HepG2 (cell line): ENCODE measurements around the gene PKIG. TPM values are rescaled to one million over a fixed set of nuclear protein-coding genes. Genes with fewer than 3 reads are reported as not detected.

Experiments
- ARNT2 ChIP-seq: sonication (generic); formaldehyde crosslinking; IDR thresholded peaks from 2 replicates; pipeline ENCODE4 v1.8.0; 2022; ENCODE audit warnings: mild to moderate bottlenecking, low read depth, missing genetic modification reagents, moderate library complexity
- BRCA1 ChIP-seq: sonication (generic); formaldehyde crosslinking; IDR thresholded peaks from 2 replicates; pipeline ENCODE4 v1.4.0; 2020; ENCODE audit warnings: missing genetic modification reagents
- DMAP1 ChIP-seq: IDR thresholded peaks from 2 replicates; pipeline ENCODE4 v1.6.1; 2016
- KAT2B ChIP-seq: fragments of 150-350 bp; IDR thresholded peaks from 2 replicates; pipeline ENCODE4 v1.6.1; 2014; ENCODE audit warnings: low read depth, low read length, borderline replicate concordance
- MED13 ChIP-seq: sonication (generic); formaldehyde crosslinking; IDR thresholded peaks from 2 replicates; pipeline ENCODE4 v1.5.0; 2020; ENCODE audit warnings: missing genetic modification reagents
- NFATC3 ChIP-seq: sonication (generic); formaldehyde crosslinking; IDR thresholded peaks from 2 replicates; pipeline ENCODE4 v1.5.1; 2020; ENCODE audit warnings: mild to moderate bottlenecking, missing genetic modification reagents
- NONO ChIP-seq, 2 experiments: fragments of 450-650 bp in 1 of 2; sonication (generic) in 1 of 2; formaldehyde crosslinking in 1 of 2; IDR thresholded peaks in 1 of 2; conservative IDR thresholded peaks in 1 of 2; 2 replicates each; pipeline versions ENCODE4 v1.6.1 to v1.8.0; 2017 to 2022; ENCODE audit warnings: mild to moderate bottlenecking in 1 of 2, missing genetic modification reagents in 1 of 2, moderate library complexity in 1 of 2
- PAWR ChIP-seq: sonication (generic); formaldehyde crosslinking; IDR thresholded peaks from 2 replicates; pipeline ENCODE4 v1.4.0; 2020; ENCODE audit warnings: missing genetic modification reagents, mild to moderate bottlenecking, borderline replicate concordance
- PHF21A ChIP-seq: sonication (generic); formaldehyde crosslinking; IDR thresholded peaks from 2 replicates; pipeline ENCODE4 v1.5.0; 2020; ENCODE audit warnings: mild to moderate bottlenecking, missing genetic modification reagents
- SOX6 ChIP-seq, 2 experiments: fragments of 450-650 bp in 1 of 2; sonication (generic) in 1 of 2; formaldehyde crosslinking in 1 of 2; IDR thresholded peaks; 2 replicates each; pipeline versions ENCODE4 v1.4.0 to v1.6.1; 2017 to 2020; ENCODE audit warnings: antibody characterized with exemption in 1 of 2, mild to moderate bottlenecking in 1 of 2, missing genetic modification reagents in 1 of 2
- ZC3H4 ChIP-seq: sonication (generic); formaldehyde crosslinking; IDR thresholded peaks from 2 replicates; pipeline ENCODE4 v1.4.0; 2020; ENCODE audit warnings: missing genetic modification reagents, borderline replicate concordance
- ZFP36L2 ChIP-seq: sonication (generic); formaldehyde crosslinking; IDR thresholded peaks from 2 replicates; pipeline ENCODE4 v1.4.0; 2020; ENCODE audit warnings: missing genetic modification reagents
- ZNF225 ChIP-seq: sonication (generic); formaldehyde crosslinking; IDR thresholded peaks from 2 replicates; pipeline ENCODE4 v1.4.0; 2020; ENCODE audit warnings: mild to moderate bottlenecking, missing genetic modification reagents
- ZNF33B ChIP-seq: sonication (generic); formaldehyde crosslinking; IDR thresholded peaks from 2 replicates; pipeline ENCODE4 v1.5.1; 2020; ENCODE audit warnings: mild to moderate bottlenecking, missing genetic modification reagents
- ZNF431 ChIP-seq: sonication (generic); formaldehyde crosslinking; IDR thresholded peaks from 2 replicates; pipeline ENCODE4 v1.9.0; 2022; ENCODE audit warnings: missing genetic modification reagents, low read depth, mild to moderate bottlenecking, borderline replicate concordance
- ZNF598 ChIP-seq: sonication (generic); formaldehyde crosslinking; IDR thresholded peaks from 2 replicates; pipeline ENCODE4 v1.5.1; 2020; ENCODE audit warnings: mild to moderate bottlenecking, missing genetic modification reagents, borderline replicate concordance
- ZSCAN31 ChIP-seq: sonication (generic); formaldehyde crosslinking; IDR thresholded peaks from 2 replicates; pipeline ENCODE4 v1.5.0; 2020; ENCODE audit warnings: low read depth, mild to moderate bottlenecking, missing genetic modification reagents
- polyA plus RNA-seq, 8 experiments: library from polyadenylated mRNA; depleted of rRNA in 3 of 8; stranded (reverse) in 7 of 8; unstranded in 1 of 8; fragments of >200 nt; fragmentation: Illumina TruSeq in 4 of 8; extraction: Trizol in 4 of 8; gene quantifications; 2 replicates each; pipeline versions ENCODE4 v1.2.1 to v1.2.3, GENCODE V29; 2011 to 2016; ENCODE audit warnings: low read depth in 4 of 8, missing spikeins in 1 of 8, mixed read lengths in 1 of 8; ENCODE audit not compliant: insufficient read depth in 1 of 8
- total RNA-seq, 5 experiments: library from RNA; depleted of rRNA; stranded (reverse); fragments of >200 nt; fragmentation: Illumina TruSeq; extraction: Trizol; gene quantifications; 2 replicates each; pipeline ENCODE4 v1.2.3, GENCODE V29; 2016; ENCODE audit warnings: low read depth in 1 of 5
- TF ChIP-seq, protein P1 (sequence below): conservative IDR thresholded peaks from 2 replicates; pipeline ENCODE4 v1.6.1; 2018; ENCODE audit warnings: missing genetic modification reagents
- TF ChIP-seq, protein P2 (sequence below): sonication (generic); formaldehyde crosslinking; IDR thresholded peaks from 2 replicates; pipeline ENCODE4 v1.5.0; 2020; ENCODE audit warnings: missing genetic modification reagents
- TF ChIP-seq, protein P3 (sequence below): sonication (generic); formaldehyde crosslinking; IDR thresholded peaks from 2 replicates; pipeline ENCODE4 v1.4.0; 2020; ENCODE audit warnings: mild to moderate bottlenecking, low read depth, missing genetic modification reagents
- TF ChIP-seq, protein P4 (sequence below): sonication (generic); formaldehyde crosslinking; IDR thresholded peaks from 2 replicates; pipeline ENCODE4 v1.4.0; 2020; ENCODE audit warnings: low read depth, mild to moderate bottlenecking, missing genetic modification reagents
- TF ChIP-seq, protein P5 (sequence below): sonication (generic); formaldehyde crosslinking; IDR thresholded peaks from 2 replicates; pipeline ENCODE4 v1.4.0; 2020; ENCODE audit warnings: mild to moderate bottlenecking, missing genetic modification reagents

PKIG gene
- total and polyA plus RNA-seq, 2 of the 13 experiments (the other 11 are each of a cell fraction or from before 2014, with no cell fraction given), result 30.8 to 44.5 TPM

DNA sequence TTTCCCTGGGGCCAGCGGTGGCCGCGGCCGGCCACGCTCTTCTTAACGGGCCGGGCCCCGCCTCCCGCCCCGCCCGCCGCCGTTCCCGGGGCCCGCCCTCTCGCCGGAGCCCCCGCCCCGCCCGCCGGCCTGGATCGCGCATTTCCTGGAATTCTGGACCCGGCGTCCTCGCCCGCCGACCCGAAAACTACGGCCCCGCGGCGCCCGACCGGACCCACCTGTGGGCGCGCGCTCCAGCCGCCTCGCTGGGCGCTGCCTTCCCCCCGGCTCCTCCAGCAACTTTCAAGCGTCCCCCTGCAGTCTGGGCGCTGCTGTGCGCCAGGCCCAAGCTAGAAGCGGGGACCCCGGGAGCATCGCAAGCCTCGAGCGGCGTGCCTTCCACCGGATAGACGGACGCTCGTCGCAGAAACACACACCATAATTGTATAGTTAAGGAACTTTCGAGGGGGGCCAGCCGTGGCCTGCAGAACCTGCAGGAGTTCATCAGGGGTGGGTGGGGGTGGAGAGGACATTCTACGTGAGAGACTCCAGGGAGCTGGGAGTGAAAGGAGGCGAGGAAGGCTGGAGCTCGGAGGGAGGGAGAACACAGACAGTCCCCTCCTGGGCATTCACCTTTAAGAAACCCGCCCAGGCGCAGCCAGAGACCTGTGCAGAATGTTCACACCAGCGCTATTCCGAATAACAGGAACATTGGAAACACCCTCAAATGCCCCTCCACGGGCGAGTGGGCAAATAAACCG is 69.5 kb downstream of the PKIG start, which contains the start of gene ADA (continued):
- TF ChIP-seq KAT2B (no peak), ZNF33B (peak; percentile 50; the same call in 1 of the 2 replicates), SOX6 (IDR thresholded peaks at IDR 0.05) (no peak), SOX6 (CRISPR knock-in tag; IDR thresholded peaks at IDR 0.05) (no peak), PHF21A (CRISPR knock-in tag) (peak; percentile 50; the same call in 1 of the 2 replicates), ZC3H4 (no peak), BRCA1 (CRISPR knock-in tag) (no peak), NFATC3 (CRISPR knock-in tag) (0 out of 2 replicates have a peak, but pooled peaks have one; percentile 13), ZSCAN31 (CRISPR knock-in tag) (peak; percentile 76; the same call in 1 of the 2 replicates), ZNF225 (CRISPR knock-in tag) (peak; percentile 42; the same call in 1 of the 2 replicates), ZNF431 (CRISPR knock-in tag) (no peak), ZNF598 (CRISPR knock-in tag) (peak; percentile 76; the same call in 1 of the 2 replicates), PAWR (CRISPR knock-in tag) (peak; percentile 83; the same call in 1 of the 2 replicates), ZFP36L2 (CRISPR knock-in tag) (no peak; the same call in 1 of the 2 replicates), MED13 (CRISPR knock-in tag) (no peak), ARNT2 (peak; percentile 70; the same call in 1 of the 2 replicates), DMAP1 (peak; percentile 54; the same call in 1 of the 2 replicates), NONO (IDR thresholded peaks at IDR 0.05) (no peak), NONO (CRISPR knock-in tag; conservative IDR thresholded peaks at IDR 0.05) (peak; percentile 39)
- TF ChIP-seq, protein P1, sequence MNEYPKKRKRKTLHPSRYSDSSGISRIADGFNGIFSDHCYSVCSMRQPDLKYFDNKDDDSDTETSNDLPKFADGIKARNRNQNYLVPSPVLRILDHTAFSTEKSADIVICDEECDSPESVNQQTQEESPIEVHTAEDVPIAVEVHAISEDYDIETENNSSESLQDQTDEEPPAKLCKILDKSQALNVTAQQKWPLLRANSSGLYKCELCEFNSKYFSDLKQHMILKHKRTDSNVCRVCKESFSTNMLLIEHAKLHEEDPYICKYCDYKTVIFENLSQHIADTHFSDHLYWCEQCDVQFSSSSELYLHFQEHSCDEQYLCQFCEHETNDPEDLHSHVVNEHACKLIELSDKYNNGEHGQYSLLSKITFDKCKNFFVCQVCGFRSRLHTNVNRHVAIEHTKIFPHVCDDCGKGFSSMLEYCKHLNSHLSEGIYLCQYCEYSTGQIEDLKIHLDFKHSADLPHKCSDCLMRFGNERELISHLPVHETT (CRISPR knock-in tag), result no peak
- TF ChIP-seq, protein P2, sequence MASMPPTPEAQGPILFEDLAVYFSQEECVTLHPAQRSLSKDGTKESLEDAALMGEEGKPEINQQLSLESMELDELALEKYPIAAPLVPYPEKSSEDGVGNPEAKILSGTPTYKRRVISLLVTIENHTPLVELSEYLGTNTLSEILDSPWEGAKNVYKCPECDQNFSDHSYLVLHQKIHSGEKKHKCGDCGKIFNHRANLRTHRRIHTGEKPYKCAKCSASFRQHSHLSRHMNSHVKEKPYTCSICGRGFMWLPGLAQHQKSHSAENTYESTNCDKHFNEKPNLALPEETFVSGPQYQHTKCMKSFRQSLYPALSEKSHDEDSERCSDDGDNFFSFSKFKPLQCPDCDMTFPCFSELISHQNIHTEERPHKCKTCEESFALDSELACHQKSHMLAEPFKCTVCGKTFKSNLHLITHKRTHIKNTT (CRISPR knock-in tag), result no peak
- TF ChIP-seq, protein P3, sequence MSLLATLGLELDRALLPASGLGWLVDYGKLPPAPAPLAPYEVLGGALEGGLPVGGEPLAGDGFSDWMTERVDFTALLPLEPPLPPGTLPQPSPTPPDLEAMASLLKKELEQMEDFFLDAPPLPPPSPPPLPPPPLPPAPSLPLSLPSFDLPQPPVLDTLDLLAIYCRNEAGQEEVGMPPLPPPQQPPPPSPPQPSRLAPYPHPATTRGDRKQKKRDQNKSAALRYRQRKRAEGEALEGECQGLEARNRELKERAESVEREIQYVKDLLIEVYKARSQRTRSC (CRISPR knock-in tag), result no peak
- TF ChIP-seq, protein P4, sequence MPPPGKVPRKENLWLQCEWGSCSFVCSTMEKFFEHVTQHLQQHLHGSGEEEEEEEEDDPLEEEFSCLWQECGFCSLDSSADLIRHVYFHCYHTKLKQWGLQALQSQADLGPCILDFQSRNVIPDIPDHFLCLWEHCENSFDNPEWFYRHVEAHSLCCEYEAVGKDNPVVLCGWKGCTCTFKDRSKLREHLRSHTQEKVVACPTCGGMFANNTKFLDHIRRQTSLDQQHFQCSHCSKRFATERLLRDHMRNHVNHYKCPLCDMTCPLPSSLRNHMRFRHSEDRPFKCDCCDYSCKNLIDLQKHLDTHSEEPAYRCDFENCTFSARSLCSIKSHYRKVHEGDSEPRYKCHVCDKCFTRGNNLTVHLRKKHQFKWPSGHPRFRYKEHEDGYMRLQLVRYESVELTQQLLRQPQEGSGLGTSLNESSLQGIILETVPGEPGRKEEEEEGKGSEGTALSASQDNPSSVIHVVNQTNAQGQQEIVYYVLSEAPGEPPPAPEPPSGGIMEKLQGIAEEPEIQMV (CRISPR knock-in tag), result no peak
- TF ChIP-seq, protein P5, sequence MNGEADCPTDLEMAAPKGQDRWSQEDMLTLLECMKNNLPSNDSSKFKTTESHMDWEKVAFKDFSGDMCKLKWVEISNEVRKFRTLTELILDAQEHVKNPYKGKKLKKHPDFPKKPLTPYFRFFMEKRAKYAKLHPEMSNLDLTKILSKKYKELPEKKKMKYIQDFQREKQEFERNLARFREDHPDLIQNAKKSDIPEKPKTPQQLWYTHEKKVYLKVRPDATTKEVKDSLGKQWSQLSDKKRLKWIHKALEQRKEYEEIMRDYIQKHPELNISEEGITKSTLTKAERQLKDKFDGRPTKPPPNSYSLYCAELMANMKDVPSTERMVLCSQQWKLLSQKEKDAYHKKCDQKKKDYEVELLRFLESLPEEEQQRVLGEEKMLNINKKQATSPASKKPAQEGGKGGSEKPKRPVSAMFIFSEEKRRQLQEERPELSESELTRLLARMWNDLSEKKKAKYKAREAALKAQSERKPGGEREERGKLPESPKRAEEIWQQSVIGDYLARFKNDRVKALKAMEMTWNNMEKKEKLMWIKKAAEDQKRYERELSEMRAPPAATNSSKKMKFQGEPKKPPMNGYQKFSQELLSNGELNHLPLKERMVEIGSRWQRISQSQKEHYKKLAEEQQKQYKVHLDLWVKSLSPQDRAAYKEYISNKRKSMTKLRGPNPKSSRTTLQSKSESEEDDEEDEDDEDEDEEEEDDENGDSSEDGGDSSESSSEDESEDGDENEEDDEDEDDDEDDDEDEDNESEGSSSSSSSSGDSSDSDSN, result peak; percentile 83; the same call in 1 of the 2 replicates
